ENCODE measurements around the gene SNX18.

GRCh38 chr5:54586336-54586735 lies 68.8 kb downstream of the SNX18 start:
- no peak for TF ChIP-seq POLR2A (IDR thresholded peaks at IDR 0.05)
- no peak for TF ChIP-seq POLR2AphosphoS5 (IDR thresholded peaks at IDR 0.05; ENCODE audit: insufficient read depth in 1 of 2, low read depth in 1 of 2)

Measured in vagina (tissue), 2 donors.